Measurements from ENCODE around the gene TSFM.

The TSFM gene

GRCh38 chr12:57782243-57782607, 362 bp upstream of the TSFM start:
- no peak for DNase-seq

GRCh38 chr12:57783466-57783801, 847 bp downstream of the TSFM start:
- DNase-seq: no peak

GRCh38 chr12:57783861-57784260, 1.3 kb downstream of the TSFM start:
- no peak for DNase-seq

GRCh38 chr12:57793920-57794319, 11.3 kb downstream of the TSFM start:
- no peak for DNase-seq

- DNase-seq: no peak
Measured at GRCh38 chr12:57795354-57795753, 12.8 kb downstream of the TSFM start.

GRCh38 chr12:57796996-57797395, 14.4 kb downstream of the TSFM start:
- DNase-seq: no peak

- DNase-seq: no peak
Measured at GRCh38 chr12:57797933-57798332, 15.3 kb downstream of the TSFM start.

GRCh38 chr12:57800965-57801364, 18.4 kb downstream of the TSFM start:
- DNase-seq: no peak

- DNase-seq: no peak
Measured at GRCh38 chr12:57802607-57803006, 20.0 kb downstream of the TSFM start.

GRCh38 chr12:57803319-57803893, 20.8 kb downstream of the TSFM start:
- DNase-seq: no peak

GRCh38 chr12:57806677-57807076, 24.1 kb downstream of the TSFM start:
- DNase-seq: no peak

GRCh38 chr12:57807285-57807684, 24.7 kb downstream of the TSFM start:
- no peak for DNase-seq

- no peak for DNase-seq
Measured at GRCh38 chr12:57808351-57808750, 25.8 kb downstream of the TSFM start.

- no peak for DNase-seq
Measured at GRCh38 chr12:57809425-57809824, 26.8 kb downstream of the TSFM start.

GRCh38 chr12:57810450-57810849, 27.9 kb downstream of the TSFM start:
- DNase-seq: no peak

GRCh38 chr12:57811028-57811755, 28.6 kb downstream of the TSFM start:
- DNase-seq: no peak

GRCh38 chr12:57813111-57813970, 30.8 kb downstream of the TSFM start:
- DNase-seq: no peak

- DNase-seq: no peak
Measured at GRCh38 chr12:57813971-57814772, 31.6 kb downstream of the TSFM start.

GRCh38 chr12:57815177-57816000, 32.8 kb downstream of the TSFM start:
- no peak for DNase-seq

- no peak for DNase-seq
Measured at GRCh38 chr12:57816001-57816854, 33.6 kb downstream of the TSFM start.

GRCh38 chr12:57816855-57817151, 34.2 kb downstream of the TSFM start:
- DNase-seq: no peak

Measured in activated CD8-positive, alpha-beta memory T cell treated with anti-CD3 and anti-CD28 coated beads, Interleukin-2, amount 50 U/mL, for 48 hours (primary cell).